Astrocyte (in vitro differentiated cells and primary cell): ENCODE measurements around the gene NFIA. TPM values are rescaled to one million over a fixed set of nuclear protein-coding genes. Genes with fewer than 3 reads are reported as not detected.
A peak's percentile ranks its signal among the peaks of the same experiment; 100 is the strongest.

ENCODE experiments used
- DNase-seq: peaks from one replicate; pipeline ENCODE4 v3.0.0-alpha.2; 2010; ENCODE audit warnings: low read depth
- FAIRE-seq: peaks from 2 replicates; lab custom pipeline; 2011; peaks lifted over from hg19 to GRCh38; lab: Jason Lieb, UNC
- H2AFZ ChIP-seq: 2 replicates; pipeline ENCODE4 v1.6.0; 2012; ENCODE audit warnings: low read depth, low read length, inconsistent platforms
- H3K27ac ChIP-seq: 2 replicates; pipeline ENCODE4 v1.5.1; 2011; ENCODE audit warnings: low read depth, low read length, inconsistent platforms
- H3K27me3 ChIP-seq: 2 replicates; pipeline ENCODE4 v1.6.0; 2011; ENCODE audit warnings: low read length, inconsistent platforms; ENCODE audit not compliant: insufficient read depth
- H3K36me3 ChIP-seq: 2 replicates; pipeline ENCODE4 v1.5.1; 2011; ENCODE audit warnings: low read length, inconsistent platforms; ENCODE audit not compliant: insufficient read depth
- H3K4me1 ChIP-seq: 2 replicates; pipeline ENCODE4 v1.5.1; 2011; ENCODE audit warnings: low read length, inconsistent platforms; ENCODE audit not compliant: insufficient read depth
- H3K4me2 ChIP-seq: 2 replicates; pipeline ENCODE4 v1.6.0; 2012; ENCODE audit warnings: low read length, inconsistent platforms
- H3K4me3 ChIP-seq: 2 replicates; pipeline ENCODE4 v1.5.1; 2011; ENCODE audit warnings: low read depth, mild to moderate bottlenecking, low read length, inconsistent platforms; ENCODE audit not compliant: insufficient read depth
- H3K79me2 ChIP-seq: 2 replicates; pipeline ENCODE4 v1.6.0; 2012; ENCODE audit warnings: mild to moderate bottlenecking, low read length, inconsistent platforms; ENCODE audit not compliant: insufficient read depth
- H3K9ac ChIP-seq: 2 replicates; pipeline ENCODE4 v1.6.0; 2012; ENCODE audit warnings: mild to moderate bottlenecking, low read length, inconsistent platforms
- H3K9me3 ChIP-seq: 2 replicates; pipeline ENCODE4 v1.5.1; 2012; ENCODE audit warnings: low read depth, mild to moderate bottlenecking, low read length, inconsistent platforms; ENCODE audit not compliant: insufficient read depth
- H4K20me1 ChIP-seq: 2 replicates; pipeline ENCODE4 v1.6.0; 2012; ENCODE audit warnings: low read length, inconsistent platforms; ENCODE audit not compliant: insufficient read depth
- H3K27ac Mint-ChIP-seq: one replicate; pipeline ENCODE4 v1.8.0; 2021; ENCODE audit warnings: mild to moderate bottlenecking, mixed read lengths; ENCODE audit not compliant: unreplicated experiment
- H3K27me3 Mint-ChIP-seq: one replicate; pipeline ENCODE4 v1.8.0; 2021; ENCODE audit warnings: low read depth, mixed read lengths; ENCODE audit not compliant: unreplicated experiment
- H3K36me3 Mint-ChIP-seq: one replicate; pipeline ENCODE4 v1.8.0; 2021; ENCODE audit warnings: low read depth, mixed read lengths; ENCODE audit not compliant: unreplicated experiment
- H3K4me1 Mint-ChIP-seq: one replicate; pipeline ENCODE4 v1.8.0; 2021; ENCODE audit warnings: low read depth, mixed read lengths; ENCODE audit not compliant: unreplicated experiment
- H3K4me3 Mint-ChIP-seq: one replicate; pipeline ENCODE4 v1.8.0; 2021; ENCODE audit warnings: mild to moderate bottlenecking, moderate library complexity, mixed read lengths; ENCODE audit not compliant: unreplicated experiment
- H3K9me3 Mint-ChIP-seq: one replicate; pipeline ENCODE4 v1.8.0; 2021; ENCODE audit warnings: mild to moderate bottlenecking, mixed read lengths; ENCODE audit not compliant: unreplicated experiment
- EZH2 ChIP-seq: IDR thresholded peaks from 2 replicates; pipeline ENCODE4 v1.6.1; 2012; ENCODE audit warnings: mild to moderate bottlenecking, low read length, inconsistent platforms; ENCODE audit not compliant: insufficient read depth
- total RNA-seq: library from RNA; stranded (reverse); gene quantifications from 2 replicates; pipeline ENCODE4 v1.2.1, GENCODE V29; 2021
- TF ChIP-seq, protein P1 (sequence below): IDR thresholded peaks from 2 replicates; pipeline ENCODE4 v1.5.1; 2011; ENCODE audit warnings: low read depth, mild to moderate bottlenecking, inconsistent platforms, low read length, moderate library complexity; ENCODE audit not compliant: insufficient read depth

Gene NFIA
- total RNA-seq, 1 donor from 2014 or later: 4.6 TPM

DNA sequence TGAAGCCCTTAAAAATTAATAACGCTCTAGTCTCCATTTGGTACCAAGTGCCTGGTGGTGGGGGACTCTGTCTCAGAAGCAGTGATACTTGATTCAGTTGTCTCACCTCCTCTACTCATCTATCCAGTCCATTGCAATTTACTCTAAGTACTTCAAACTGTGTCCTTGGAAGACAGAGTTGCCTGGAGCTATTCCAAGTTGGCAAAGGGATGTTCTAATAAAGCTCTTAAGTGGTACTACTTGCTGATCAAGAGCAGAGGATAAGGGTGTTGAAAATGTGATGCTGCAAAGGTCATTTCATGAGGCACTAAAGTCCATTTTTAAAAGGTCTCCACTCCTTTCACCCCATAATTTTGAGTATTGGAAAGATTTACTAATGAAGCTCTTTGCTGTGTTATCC lies 142.2 kb downstream of the NFIA start:
- no peak overlapping the region for H3K27ac ChIP-seq
- H3K27me3 ChIP-seq: peaks cover 11% of the 10 kb centered on the region
- no peaks in the 10 kb centered on the region for H3K9me3 Mint-ChIP-seq
- no peaks in the 10 kb centered on the region for H3K79me2 ChIP-seq
- no peak for TF ChIP-seq EZH2
- TF ChIP-seq, protein P1, sequence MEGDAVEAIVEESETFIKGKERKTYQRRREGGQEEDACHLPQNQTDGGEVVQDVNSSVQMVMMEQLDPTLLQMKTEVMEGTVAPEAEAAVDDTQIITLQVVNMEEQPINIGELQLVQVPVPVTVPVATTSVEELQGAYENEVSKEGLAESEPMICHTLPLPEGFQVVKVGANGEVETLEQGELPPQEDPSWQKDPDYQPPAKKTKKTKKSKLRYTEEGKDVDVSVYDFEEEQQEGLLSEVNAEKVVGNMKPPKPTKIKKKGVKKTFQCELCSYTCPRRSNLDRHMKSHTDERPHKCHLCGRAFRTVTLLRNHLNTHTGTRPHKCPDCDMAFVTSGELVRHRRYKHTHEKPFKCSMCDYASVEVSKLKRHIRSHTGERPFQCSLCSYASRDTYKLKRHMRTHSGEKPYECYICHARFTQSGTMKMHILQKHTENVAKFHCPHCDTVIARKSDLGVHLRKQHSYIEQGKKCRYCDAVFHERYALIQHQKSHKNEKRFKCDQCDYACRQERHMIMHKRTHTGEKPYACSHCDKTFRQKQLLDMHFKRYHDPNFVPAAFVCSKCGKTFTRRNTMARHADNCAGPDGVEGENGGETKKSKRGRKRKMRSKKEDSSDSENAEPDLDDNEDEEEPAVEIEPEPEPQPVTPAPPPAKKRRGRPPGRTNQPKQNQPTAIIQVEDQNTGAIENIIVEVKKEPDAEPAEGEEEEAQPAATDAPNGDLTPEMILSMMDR: no peak
- H2AFZ ChIP-seq: no peak overlapping the region
- H3K4me1 ChIP-seq: no peaks in the 10 kb centered on the region
- no peak overlapping the region for H3K4me3 ChIP-seq
- FAIRE-seq (no peak), DNase-seq (no peak)
- no peaks in the 10 kb centered on the region for H3K36me3 ChIP-seq
- no peak overlapping the region for H3K27ac Mint-ChIP-seq
- no peaks in the 10 kb centered on the region for H3K9me3 ChIP-seq
- H3K4me1 Mint-ChIP-seq: no peaks in the 10 kb centered on the region
- no peak overlapping the region for H3K4me3 Mint-ChIP-seq
- H4K20me1 ChIP-seq: peaks cover 4% of the 10 kb centered on the region
- H3K36me3 Mint-ChIP-seq: no peaks in the 10 kb centered on the region
- no peak overlapping the region for H3K4me2 ChIP-seq
- peaks cover 2% of the 10 kb centered on the region for H3K27me3 Mint-ChIP-seq
- H3K9ac ChIP-seq: no peak overlapping the region

DNA sequence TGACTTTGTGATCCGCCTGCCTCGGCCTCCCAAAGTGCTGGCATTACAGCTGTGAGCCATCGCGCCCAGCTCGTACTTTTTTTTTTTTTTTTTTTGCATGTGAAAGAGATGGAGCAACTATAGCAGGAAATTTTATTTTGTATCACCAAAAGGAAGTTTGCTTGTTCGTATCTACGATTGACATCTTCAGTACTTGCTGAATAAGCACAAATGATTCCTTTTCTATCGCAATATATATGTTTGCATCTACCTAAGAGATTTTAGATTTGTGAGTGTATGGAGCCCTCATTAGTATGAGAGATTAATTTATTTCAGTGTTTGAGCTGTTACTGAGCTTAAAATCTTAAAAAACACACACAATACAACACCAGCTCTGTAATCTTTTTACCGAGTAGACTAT lies 143.1 kb downstream of the NFIA start:
- Histone ChIP-seq H3K9me3 (no peaks in the 10 kb centered on the region), H3K36me3 (no peaks in the 10 kb centered on the region), H4K20me1 (peaks cover 4% of the 10 kb centered on the region), H3K9ac (no peak overlapping the region), H3K79me2 (no peaks in the 10 kb centered on the region), H3K4me1 (no peaks in the 10 kb centered on the region), H2AFZ (no peak overlapping the region), H3K27ac (no peak overlapping the region), H3K4me2 (no peak overlapping the region), H3K27me3 (peaks cover 11% of the 10 kb centered on the region), H3K4me3 (no peak overlapping the region)
- Mint-ChIP-seq H3K9me3 (no peaks in the 10 kb centered on the region), H3K4me1 (no peaks in the 10 kb centered on the region), H3K4me3 (no peak overlapping the region), H3K27me3 (peaks cover 3% of the 10 kb centered on the region), H3K27ac (no peak overlapping the region), H3K36me3 (no peaks in the 10 kb centered on the region)
- TF ChIP-seq, protein P1: no peak
- TF ChIP-seq EZH2: no peak
- FAIRE-seq (no peak), DNase-seq (no peak)

DNA sequence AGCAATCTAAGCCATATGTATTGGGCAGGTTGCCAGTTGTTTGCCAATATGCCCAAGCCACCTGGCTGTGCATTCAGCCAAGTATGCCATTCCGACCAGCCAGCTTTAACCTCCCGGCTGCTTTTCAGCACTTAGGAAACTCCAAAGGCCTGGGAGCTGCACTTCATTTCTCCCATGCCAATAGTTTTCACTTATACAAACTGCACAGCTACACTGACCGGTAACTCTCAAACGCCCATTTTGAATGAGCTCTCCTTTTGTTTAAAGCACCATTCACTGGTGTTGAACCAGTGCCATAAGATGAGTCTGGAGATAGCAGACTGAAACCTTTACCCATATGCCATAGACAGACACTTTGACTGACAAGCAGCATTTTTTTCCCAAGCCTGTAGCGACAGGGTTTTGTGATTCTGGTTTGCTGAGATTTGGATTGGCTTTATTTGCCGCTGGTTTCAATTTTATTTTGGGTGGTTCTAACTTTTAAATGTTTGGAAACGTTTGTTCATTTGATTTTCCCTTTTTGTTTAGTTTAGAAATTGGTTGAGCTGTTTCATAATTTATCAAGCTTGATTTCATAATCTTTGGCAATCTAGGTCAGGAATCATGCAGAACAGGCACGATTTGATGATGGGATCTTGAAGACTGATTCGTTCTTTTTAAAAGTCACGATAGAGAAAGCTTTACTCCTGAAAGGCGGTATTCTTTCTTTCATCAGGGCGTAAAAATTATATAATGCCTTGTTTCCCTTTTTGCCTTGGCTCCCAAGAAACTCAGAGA lies 144.6 kb downstream of the NFIA start:
- no peak for TF ChIP-seq EZH2
- TF ChIP-seq, protein P1: no peak
- Histone ChIP-seq H3K79me2 (no peaks in the 10 kb centered on the region), H3K27ac (no peak overlapping the region), H3K4me3 (no peak overlapping the region), H3K27me3 (peaks cover 11% of the 10 kb centered on the region), H3K4me1 (no peaks in the 10 kb centered on the region), H3K36me3 (no peaks in the 10 kb centered on the region), H2AFZ (no peak overlapping the region), H3K4me2 (no peak overlapping the region), H3K9me3 (no peaks in the 10 kb centered on the region), H4K20me1 (peaks cover 9% of the 10 kb centered on the region), H3K9ac (no peak overlapping the region)
- H3K4me1 Mint-ChIP-seq: no peaks in the 10 kb centered on the region
- peaks cover 10% of the 10 kb centered on the region for H3K27me3 Mint-ChIP-seq
- no peak overlapping the region for H3K27ac Mint-ChIP-seq
- no peak for DNase-seq
- no peak overlapping the region for H3K4me3 Mint-ChIP-seq
- peak; percentile 73 for FAIRE-seq
- no peaks in the 10 kb centered on the region for H3K36me3 Mint-ChIP-seq
- no peaks in the 10 kb centered on the region for H3K9me3 Mint-ChIP-seq
